GM21447 (cell line): ENCODE data around the gene HOXA3.

Experiments used
- ATAC-seq: cut with Tn5 transposase; IDR thresholded peaks from one replicate; pipeline ENCODE4 v1.9.1; 2021; ENCODE audit not compliant: unreplicated experiment

HOXA3 gene

DNA sequence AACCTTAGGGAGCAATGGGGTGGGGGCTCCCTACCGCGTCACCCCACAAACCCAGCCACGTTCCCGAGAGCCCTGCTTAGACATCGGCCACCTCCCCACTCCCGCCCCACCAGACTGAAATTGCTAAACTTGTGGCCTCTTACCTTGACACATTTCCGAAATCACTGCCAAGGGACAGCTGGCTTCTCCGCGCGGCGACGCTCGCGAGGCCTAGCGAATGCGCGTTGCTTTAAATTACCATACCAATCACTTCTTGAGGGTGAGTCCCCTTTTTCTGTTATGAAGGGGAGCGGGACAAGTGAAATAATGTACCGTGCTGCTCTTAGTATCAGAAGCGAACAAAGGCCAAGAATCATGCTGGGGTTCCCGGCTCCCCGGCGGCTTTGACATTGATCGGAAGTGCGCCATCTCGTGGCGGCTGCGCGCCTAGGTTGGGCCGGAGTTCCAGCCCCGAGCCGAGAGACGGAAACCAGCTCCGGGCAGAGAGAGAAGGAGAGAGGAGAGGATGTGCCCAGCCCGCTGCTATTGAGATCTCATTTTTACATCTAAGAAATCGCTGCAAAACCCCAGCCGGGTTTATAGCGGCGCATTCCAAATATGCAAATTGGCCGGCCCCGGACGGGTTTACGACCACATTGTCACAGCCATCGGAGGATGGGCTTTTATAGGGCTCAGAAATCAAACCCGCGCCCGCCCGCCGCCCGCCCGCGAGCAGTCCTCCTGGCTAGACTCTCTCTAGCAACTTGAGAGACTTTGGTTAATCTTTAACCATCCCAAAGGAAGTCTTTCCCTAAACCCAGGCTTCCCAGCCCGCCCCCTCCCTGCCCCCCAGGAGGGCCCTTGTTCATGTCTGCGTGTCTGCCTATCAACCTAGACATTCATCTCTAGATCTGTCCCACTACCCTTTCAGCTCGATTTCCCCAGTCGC, 27.4 kb upstream of the HOXA3 start:
- no peak for ATAC-seq

DNA sequence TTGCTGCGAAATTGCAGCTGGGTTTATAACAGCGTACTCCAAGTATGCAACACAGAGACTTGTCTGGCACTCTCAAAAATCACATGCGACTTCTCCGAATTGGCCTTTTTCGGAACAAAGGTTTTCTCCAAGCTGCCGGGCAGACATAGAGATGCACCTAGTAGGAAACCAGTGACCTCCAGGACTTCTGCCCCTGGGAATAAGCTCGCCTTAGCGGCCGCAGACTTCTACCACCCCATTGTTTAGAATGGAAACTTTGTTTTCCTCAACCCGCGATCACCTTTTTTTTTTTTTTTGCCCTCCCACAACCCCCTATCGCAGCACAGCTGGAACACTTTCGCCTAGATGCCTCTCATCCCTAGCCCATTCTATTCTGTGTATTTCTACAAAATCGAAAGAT, 26.6 kb upstream of the HOXA3 start:
- ATAC-seq = no peak

DNA sequence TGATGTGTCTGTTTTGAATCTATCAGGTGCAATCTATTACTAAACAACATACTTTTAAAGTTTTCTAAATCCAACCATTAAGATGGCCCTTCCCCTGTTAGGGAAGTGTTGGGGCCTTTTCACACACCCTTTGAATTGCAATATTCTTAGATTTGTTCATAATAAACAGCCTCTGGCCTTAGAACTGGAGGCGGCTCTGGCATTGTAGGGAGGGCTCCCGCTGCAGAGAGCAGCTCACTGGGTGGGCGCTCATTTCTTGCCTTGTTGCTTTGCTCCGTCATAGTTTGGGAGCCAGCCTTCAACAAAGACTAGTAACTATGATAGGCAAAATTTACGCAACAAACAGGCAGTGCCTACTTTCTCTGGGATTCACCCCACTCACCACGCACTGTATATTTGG, 26.0 kb upstream of the HOXA3 start:
- ATAC-seq = no peak

DNA sequence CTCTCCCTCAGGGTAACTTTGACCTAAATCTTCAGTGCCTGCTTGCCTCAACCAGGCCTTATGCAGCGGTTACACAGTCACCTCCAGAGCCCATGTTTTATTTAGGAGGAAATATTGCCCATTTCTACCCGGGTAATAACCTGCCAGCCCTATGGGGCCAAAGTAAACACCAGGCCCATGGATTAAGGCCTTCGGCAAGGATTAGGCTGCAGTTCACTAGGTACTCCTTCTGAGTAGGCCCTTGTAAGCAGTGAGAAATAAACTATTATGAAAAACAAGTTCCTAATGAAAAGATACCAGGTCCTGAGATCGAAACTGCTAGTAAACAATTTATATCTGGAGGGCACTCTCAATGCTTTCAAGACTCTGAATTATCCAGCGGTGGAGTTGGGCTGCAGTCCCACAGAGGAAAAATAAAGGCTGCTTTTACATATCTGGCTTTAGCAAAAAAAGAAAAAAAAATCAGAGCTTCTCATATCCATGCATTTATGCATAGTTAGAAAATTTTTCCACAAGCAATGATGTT, 25.5 kb upstream of the HOXA3 start:
- no peak for ATAC-seq

DNA sequence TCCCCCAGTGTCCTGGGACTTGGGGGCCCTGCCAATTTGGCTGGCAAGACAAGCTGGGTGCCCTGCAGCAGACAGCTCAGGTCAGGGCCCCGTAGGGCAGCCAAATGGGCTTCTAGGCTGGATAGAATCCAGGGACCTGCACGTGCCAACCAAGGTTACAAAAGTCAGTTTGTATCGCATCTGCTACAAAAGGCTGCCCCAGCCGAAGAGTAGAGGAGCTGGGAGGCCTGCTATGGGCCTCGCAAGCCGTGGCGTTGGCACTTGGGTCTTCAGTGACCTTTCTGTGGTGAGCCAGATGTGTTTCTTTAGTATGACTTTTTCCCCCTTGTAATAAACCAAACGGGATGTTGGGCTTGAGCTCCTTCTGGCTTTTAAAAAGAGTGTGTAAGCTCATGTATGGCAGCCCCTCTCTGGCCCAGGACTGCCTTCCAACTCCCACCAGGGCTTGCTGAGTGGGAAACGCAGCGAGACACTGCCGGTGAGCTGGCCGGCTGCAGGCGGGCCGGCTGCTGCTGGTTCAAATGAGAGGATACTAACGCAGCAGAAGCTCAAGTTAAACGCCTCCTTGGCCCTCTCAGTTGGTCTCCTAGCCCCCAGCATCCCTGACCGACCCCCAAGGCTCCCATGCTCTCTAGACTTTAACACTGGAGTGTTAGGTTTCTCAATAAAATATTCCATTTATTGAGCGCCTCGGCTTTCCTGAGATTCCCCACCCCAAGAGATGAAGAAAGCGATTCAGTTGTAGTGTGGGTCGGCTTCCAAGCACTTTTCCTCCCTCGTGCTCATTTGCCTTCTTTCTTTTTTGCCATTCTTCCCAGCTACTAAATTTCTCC, 24.8 kb upstream of the HOXA3 start:
- no peak for ATAC-seq

DNA sequence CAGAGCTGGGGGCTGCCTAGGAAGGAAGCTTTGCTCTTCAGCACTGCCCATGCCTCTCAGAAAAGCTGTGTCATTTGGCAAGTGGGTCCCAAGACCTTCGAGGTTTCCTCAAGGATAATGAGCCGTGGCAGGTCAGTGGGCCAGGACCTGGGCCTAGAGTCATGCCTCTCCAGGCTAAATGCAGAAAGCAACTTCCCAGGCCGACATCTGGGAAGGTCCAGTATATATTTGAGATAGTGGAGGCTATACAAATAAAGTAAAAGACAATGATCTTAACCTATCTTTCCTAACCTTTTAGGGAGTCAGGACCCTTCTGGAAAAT, 24.1 kb upstream of the HOXA3 start:
- ATAC-seq = no peak

DNA sequence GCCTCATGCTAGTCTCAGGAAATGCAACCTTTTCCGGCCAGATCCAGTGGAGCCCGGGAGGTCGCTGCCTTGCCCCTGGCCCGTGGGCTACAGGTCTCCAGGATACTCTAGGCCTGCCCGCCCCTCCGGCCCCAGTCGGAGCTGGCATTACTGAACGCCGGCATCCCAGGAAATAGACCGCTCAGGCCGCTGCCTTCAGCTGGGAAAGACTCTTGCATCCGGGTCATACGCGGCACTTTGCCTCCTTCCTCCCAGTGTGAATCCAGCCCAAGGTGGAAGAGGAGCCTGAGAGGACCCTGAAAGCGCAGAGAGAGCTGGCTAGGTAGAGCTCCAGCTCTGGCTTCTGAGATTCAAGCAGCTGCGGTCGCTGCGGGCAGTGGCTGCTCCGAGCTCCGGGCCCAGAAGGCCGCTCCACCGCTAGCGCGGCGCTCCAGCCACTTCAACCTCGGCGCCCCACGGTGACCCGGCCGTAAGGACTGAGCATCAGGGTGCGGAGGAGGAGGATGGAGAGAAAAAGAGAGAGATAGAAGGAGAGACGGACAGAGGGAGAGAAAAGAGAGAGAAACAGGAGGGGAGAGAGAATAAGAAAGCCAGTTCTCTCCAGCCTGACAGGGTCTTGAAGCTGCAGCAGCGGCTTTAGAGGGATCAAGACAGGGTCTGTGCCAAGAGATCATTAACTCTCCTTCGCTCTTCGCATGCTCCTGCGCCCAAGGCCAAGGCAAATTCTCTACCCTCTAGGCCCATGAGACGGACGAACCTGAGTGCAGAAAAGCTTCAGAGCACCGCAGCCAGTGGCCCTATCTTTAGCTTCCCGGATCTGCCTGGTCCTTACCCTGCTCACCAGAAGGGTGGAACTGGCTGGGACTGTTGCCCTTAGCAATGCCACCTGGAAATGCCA, 23.5 kb upstream of the HOXA3 start:
- ATAC-seq = no peak

DNA sequence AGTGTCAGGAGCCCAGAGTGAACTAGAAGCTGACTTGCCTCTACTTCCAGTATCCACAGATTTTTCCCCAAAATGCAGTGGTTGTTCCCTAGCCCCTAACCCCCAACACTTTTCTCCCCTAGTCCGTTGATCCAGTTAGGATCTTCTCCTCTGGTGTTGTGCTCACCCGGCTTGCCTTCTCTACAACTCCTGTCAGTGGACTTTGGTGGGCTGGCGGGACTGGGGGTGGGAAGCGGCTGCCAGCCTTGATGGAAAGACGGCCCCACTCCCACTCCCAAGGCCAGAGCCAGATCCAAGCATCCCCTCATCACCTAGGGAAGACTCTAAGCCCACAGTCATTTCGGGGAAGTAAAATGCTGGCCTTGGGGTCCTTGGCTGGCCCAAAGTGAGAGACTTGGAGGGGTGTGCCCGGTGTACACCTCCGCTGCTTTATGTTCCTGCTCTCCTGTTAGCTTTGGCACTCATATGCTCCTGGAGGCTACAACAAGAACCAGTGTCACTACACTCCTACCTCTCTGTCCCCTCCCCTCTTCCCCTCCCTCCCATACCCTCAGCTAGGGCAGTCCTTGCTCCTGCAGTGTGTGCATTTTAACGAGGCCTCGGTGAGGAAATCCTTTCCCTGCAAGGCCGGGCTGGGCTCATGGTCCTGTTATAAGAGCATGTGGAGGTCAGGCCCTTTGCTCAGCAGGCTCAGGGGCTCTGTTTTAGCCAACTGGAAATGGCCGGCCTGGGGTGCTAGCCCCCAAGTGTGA, 22.7 kb upstream of the HOXA3 start:
- no peak for ATAC-seq

DNA sequence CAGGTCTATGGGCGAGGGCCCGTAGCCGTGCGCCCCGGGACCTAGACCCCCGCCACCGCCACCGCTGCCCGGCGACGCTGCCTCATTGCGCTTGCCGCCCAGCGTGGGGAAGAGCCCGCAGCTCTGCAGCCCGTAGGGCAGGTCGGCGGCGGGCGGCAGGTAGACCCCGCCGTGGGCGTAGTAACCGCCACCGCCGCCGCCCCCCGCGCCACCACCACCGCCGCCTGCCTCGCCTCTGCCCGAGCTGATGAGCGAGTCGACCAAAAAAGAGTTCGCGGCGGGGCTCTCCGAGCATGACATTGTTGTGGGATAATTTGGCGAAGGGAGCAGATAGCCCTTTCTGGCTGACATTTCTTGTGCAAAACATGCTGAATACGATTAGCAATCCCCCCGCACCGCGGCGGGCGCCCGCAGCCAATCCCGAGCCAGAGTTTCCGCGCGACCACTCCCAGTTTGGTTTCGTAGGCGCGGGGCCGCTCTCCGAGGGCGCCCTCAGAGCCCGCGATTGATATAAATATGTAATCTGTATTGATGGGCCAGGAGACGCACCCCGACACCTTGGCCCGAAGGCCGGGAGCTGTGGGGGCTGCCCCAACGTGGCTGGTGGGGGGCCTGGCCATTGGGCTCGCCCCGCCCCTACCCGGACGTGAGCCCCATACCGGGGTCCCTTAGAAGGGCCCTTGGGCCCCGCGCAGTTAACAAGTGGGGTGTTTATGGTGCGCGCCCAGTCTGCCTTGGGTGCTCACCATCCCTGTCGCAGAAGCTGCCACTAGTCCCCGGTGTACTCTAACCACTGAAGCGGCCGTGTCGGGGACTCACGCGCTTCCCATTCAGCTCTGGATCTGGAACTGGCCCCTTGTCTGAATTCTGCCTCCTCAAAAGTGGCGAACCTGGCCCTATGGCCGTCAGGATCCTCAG, 21.8 kb upstream of the HOXA3 start, which contains the start of gene HOXA10:
Gene HOXA10, minus strand, starts transcription at position 365 of the 918 bp plus-strand sequence. Its CDS starts 14 bp downstream, at position 351.
- ATAC-seq = no peak

DNA sequence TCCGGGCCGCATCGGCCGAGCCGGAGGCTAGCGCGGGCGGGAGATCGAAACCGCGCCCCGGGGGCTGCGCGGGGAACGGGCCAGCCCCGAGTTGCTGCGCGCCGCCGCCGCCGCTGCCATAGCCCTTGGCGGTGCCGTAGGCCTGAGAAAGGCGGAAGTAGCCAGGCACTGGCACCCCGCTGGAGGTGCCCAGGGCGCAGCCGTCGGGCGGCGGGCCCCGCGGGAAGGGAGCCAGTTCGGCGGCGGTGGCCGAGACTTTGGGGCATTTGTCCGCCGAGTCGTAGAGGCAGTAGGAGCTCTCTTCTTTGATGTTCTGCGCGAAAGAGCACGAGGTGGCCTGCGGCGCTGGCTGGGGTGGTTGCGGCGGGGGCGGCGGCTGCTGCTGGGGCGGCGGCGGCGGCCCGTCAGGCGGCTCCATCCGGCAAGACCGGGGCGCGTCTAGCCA, 21.1 kb upstream of the HOXA3 start:
- ATAC-seq = no peak

DNA sequence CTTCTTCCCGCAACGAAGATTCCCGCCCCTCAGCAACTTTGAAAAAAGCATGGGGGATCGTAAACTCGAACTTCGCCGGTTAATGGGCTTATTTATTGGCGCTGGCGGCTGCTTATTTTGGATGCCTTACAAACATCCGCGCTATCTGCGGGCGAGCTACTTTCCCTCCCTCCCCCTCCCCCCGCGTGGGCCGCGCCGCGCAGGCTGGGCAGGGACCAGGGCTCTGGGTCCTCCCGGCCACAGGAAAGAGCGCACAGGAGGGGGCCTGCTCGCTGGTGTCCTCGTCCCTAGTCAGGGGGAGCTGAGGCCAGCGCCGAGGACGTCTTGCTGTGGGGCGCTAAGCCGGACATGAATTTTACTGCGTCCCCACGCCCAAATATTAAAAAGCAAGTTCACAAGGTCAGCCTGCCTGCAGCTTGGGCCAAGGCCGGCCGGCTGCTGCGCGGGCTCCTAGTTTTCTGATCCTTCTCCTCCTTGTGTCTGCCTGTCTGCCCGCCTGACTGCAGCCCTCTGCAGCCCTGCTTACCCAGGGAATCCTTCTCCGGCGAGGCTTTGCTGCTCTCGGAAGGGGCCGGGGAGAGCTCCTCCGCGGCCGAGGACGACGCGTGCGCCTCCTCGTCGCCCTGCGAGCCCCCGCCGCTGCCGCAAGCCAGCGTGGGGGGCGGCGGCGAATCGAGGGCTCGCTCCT, 20.6 kb upstream of the HOXA3 start:
- ATAC-seq = no peak

DNA sequence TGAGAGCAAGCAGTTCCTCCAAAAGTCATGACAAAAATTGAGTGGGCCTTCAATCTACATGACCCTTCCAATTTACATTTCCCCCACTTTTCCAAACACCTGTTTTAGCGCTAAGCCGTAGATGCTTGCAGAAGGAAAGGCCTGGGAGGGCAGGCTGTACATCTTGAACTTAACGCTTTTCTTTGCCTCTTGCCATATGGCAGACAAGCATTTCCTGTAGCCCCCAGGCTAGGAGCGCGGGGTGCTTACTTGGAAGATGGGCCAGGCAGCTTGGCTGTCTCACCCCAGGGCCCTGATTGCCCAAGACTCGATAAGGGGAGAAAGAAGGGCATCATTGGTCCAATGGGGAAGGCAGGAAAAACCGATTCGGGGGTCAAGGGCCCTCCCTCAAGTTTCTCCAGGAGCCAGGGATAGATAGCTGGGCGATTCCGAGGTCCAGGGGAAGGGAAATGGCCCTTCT, 20.0 kb upstream of the HOXA3 start:
- ATAC-seq = no peak

DNA sequence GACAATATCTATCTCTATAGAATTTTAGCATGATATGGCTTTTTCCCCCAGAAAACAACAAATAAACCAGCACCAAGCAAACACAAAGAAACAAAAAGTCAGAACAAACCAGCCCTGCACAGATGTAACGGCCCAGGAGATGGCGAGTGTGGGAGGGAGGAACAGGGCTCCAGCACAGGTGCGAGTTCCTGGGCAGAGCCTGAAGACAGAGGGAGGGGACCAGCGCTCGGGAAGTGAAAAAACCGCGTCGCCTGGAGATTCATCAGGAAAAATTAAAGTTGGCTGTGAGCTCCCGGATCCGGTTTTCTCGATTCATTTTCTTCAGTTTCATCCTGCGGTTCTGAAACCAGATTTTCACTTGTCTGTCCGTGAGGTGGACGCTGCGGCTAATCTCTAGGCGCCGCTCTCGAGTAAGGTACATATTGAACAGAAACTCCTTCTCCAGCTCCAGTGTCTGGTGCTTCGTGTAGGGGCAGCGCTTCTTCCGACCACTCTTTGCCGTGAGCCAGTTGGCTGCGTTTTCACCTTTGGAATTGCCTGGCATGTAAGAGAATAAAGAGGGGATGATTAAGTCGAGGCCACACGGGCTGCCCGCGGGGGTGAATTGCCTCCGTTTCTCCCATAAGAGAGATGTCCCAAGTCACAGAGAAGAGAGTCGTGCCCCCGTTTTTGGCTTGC, 19.4 kb upstream of the HOXA3 start:
- no peak for ATAC-seq

DNA sequence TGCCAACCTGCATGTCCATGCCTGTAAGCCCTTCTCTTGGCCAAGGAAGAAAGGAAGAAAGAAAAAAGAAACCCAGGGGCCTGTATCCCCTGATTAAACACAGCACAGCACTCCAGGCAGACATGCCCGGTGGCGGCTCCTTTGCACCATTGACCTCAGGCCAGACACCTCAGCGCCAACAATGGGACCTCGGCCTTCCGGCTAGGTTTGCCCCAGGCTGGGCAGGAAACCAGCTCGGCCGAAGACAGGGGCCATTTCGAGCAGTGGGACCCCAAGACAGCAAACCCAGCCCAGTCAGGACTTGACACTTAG, 18.9 kb upstream of the HOXA3 start:
- no peak for ATAC-seq

DNA sequence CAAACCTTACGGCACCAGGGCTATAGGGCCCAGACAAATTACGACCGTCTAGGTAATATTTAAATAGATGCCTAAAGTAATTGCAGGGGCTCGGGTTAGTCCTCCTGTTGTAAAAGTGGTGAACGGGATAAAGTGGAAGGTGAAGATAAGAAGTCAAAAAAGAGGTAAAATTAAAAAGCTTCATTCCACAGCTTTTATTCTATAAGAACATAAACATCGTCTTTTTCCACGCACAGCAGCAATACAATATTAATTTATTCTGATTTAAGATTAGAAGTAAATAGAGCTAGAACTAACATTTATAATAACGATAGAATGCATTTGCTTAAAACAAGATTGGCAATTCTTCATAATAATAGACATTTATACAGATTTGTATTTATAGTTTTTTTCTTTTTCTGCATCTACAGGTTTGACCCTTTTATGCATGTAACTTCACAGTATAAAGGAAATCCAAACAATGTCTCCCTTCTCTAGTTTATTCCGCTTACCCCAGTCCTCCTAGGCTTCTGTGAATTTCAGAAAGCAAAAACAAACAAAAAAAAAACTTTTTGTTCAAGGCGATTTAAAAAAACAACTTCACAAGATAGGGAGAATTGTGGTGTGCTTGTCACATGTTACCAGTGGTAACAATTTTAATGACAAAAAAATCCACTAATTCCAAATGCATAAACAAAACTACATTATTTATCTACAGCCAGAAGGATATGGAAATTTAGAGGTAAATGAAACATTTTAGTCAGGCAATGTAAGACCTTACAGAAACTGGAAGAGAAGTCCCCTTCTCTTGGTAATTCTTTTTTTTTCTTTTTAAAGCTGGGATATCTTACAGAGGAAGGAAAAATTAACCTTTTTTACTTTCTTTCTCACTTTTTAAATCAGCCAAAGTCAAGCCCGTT, 18.3 kb upstream of the HOXA3 start:
- ATAC-seq = no peak

DNA sequence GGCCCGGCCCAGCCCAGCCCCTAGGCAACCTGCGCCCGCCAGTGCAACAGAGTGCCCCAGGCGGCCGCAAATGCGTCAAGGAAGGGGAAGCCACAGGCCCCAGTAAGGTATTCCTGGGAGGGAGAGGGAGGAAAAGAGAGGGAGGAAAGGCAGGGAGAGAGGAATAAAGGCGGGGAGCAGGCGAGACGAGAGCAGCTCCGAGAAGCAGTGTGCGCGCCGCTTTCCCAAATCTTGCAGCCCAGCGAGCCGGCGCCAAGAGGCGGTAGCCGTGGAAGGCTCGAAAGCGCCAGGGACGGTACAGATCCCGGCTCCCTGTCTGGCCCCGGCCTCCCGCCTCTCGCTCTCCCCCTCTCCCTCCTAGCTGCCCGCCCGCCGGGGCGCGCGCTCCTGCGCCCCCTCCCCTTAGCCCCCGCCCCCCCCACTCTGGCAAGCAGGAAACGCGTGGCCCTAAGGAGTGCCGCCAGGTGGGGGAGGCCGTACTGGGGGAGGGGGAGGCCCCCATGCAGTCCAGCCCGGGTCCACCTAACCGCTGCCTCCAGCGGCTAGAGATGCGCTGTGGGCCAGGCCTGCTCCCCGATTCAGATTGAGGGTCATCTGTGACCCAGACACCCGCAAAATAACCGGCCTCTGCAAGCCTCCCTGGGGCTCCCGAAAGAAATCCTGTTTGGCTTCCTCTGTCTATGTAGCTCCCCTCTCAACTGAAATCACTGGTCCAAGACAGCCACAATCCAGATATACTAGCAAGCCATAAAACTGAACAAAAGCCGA, 17.5 kb upstream of the HOXA3 start:
- ATAC-seq = no peak
